IMR-90 (cell line): ENCODE results near the gene TMEM50A. TPM values are rescaled to one million over a fixed set of nuclear protein-coding genes. Genes with fewer than 3 reads are reported as not detected.
A peak's percentile ranks its signal among the peaks of the same experiment; 100 is the strongest.

ENCODE experiments used
- ATAC-seq: fragments of 200-7000 bp; cut with Tn5 transposase; 2 replicates; pipeline ENCODE4 v1.9.1; 2020; ENCODE audit warnings: low read depth, mild to moderate bottlenecking, moderate library complexity
- BruUV-seq: library from RNA; stranded (reverse); fragments of 400-500 nt; replicated peaks from 2 replicates; lab custom pipeline; 2021; lab: Mats Ljungman, UMichigan
- CTCF ChIA-PET: fragments of 300-600 bp; formaldehyde crosslinking; extraction: SDS; loops from one replicate; lab custom pipeline; 2021; ENCODE audit warnings: antibody characterized with exemption; lab: Yijun Ruan, JAX
- POLR2A ChIA-PET: fragments of 300-600 bp; sonication (Branson Sonifier 250); formaldehyde crosslinking; loops from one replicate; lab custom pipeline; 2022; ENCODE audit warnings: antibody characterized with exemption; ENCODE audit not compliant: unreplicated experiment; lab: Charles Lee
- DNase-seq: peaks from one replicate; pipeline ENCODE4 v3.0.0; 2013
- H2AFZ ChIP-seq: replicated peaks from 2 replicates; pipeline ENCODE3; 2013; ENCODE audit warnings: low read length, mild to moderate bottlenecking; ENCODE audit not compliant: poor library complexity
- H2AK5ac ChIP-seq: 2 replicates; pipeline ENCODE4 v1.6.1; 2013; ENCODE audit warnings: low read depth, low read length, inconsistent platforms
- H2AK9ac ChIP-seq: replicated peaks from 2 replicates; pipeline ENCODE3; 2013; ENCODE audit warnings: mild to moderate bottlenecking, low read depth, low read length, moderate library complexity; ENCODE audit not compliant: poor library complexity
- H2BK120ac ChIP-seq: 2 replicates; pipeline ENCODE4 v1.6.1; 2013; ENCODE audit warnings: low read depth, low read length, inconsistent platforms
- H2BK15ac ChIP-seq: 3 replicates; pipeline ENCODE4 v1.6.1; 2013; ENCODE audit warnings: low read depth, low read length, inconsistent platforms
- H2BK20ac ChIP-seq: 2 replicates; pipeline ENCODE4 v1.6.1; 2013; ENCODE audit warnings: low read depth, mild to moderate bottlenecking, inconsistent platforms, low read length, moderate library complexity
- H2BK5ac ChIP-seq: 2 replicates; pipeline ENCODE4 v1.6.1; 2013; ENCODE audit warnings: mild to moderate bottlenecking, low read depth, low read length, inconsistent platforms; ENCODE audit not compliant: poor library complexity, severe bottlenecking
- H3K14ac ChIP-seq: replicated peaks from 2 replicates; pipeline ENCODE4 v1.6.1; 2013; ENCODE audit warnings: low read depth, low read length, inconsistent platforms
- H3K18ac ChIP-seq: 2 replicates; pipeline ENCODE4 v1.6.1; 2013; ENCODE audit warnings: low read depth, low read length, control low read depth
- H3K23ac ChIP-seq: 2 replicates; pipeline ENCODE4 v1.6.1; 2013; ENCODE audit warnings: low read depth, low read length, inconsistent platforms
- H3K27ac ChIP-seq: 2 replicates; pipeline ENCODE4 v1.5.1; 2013; ENCODE audit warnings: mild to moderate bottlenecking, control low read depth, low read length; ENCODE audit not compliant: insufficient read depth
- H3K27me3 ChIP-seq: 2 replicates; pipeline ENCODE4 v1.6.1; 2013; ENCODE audit warnings: low read length; ENCODE audit not compliant: control insufficient read depth, insufficient read depth
- H3K36me3 ChIP-seq: 2 replicates; pipeline ENCODE4 v1.6.1; 2013; ENCODE audit warnings: low read length, mixed read lengths; ENCODE audit not compliant: control insufficient read depth, insufficient read depth
- H3K4ac ChIP-seq: 2 replicates; pipeline ENCODE4 v1.6.1; 2013; ENCODE audit warnings: low read depth, low read length, inconsistent platforms
- H3K4me1 ChIP-seq: 2 replicates; pipeline ENCODE4 v1.6.1; 2013; ENCODE audit warnings: low read length, mixed read lengths; ENCODE audit not compliant: control insufficient read depth, insufficient read depth
- H3K4me2 ChIP-seq: 2 replicates; pipeline ENCODE4 v1.6.1; 2013; ENCODE audit warnings: low read depth, mild to moderate bottlenecking, control low read depth, low read length, moderate library complexity
- H3K4me3 ChIP-seq: 2 replicates; pipeline ENCODE4 v1.5.1; 2013; ENCODE audit warnings: low read depth, mild to moderate bottlenecking, control low read depth, low read length, moderate library complexity; ENCODE audit not compliant: insufficient read depth
- H3K56ac ChIP-seq: 2 replicates; pipeline ENCODE4 v1.6.1; 2013; ENCODE audit warnings: low read length, inconsistent platforms; ENCODE audit not compliant: insufficient read depth; ENCODE audit errors: extremely low read depth
- H3K79me1 ChIP-seq, 2 experiments: 2 replicates each; pipeline ENCODE4 v1.6.1; 2013; ENCODE audit warnings: low read length in 2 of 2, inconsistent platforms in 1 of 2, low read depth in 1 of 2
- H3K9ac ChIP-seq: 2 replicates; pipeline ENCODE4 v1.6.1; 2013; ENCODE audit warnings: low read depth, low read length, control low read depth
- H3K9me1 ChIP-seq: 2 replicates; pipeline ENCODE4 v1.6.1; 2013; ENCODE audit warnings: low read length, inconsistent platforms; ENCODE audit not compliant: insufficient read depth
- H3K9me3 ChIP-seq: 2 replicates; pipeline ENCODE4 v1.6.1; 2013; ENCODE audit warnings: low read length; ENCODE audit not compliant: control insufficient read depth, insufficient read depth
- H4K20me1 ChIP-seq: 2 replicates; pipeline ENCODE4 v1.6.1; 2013; ENCODE audit warnings: low read length, inconsistent platforms; ENCODE audit not compliant: insufficient read depth
- H4K5ac ChIP-seq: 2 replicates; pipeline ENCODE4 v1.6.1; 2013; ENCODE audit warnings: mild to moderate bottlenecking, low read depth, low read length, control low read depth
- H4K8ac ChIP-seq, 2 experiments: 2 replicates each; pipeline ENCODE4 v1.6.1; 2013; ENCODE audit warnings: low read depth in 2 of 2, low read length in 2 of 2, control low read depth in 1 of 2, inconsistent platforms in 1 of 2
- H4K91ac ChIP-seq: 2 replicates; pipeline ENCODE4 v1.6.1; 2013; ENCODE audit warnings: low read depth, low read length, inconsistent platforms; ENCODE audit not compliant: insufficient read depth
- BHLHE40 ChIP-seq: fragments of 150-350 bp; IDR thresholded peaks from 2 replicates; pipeline ENCODE4 v1.6.1; 2016; ENCODE audit warnings: mild to moderate bottlenecking, low read depth, low read length
- CEBPB ChIP-seq: IDR thresholded peaks from 2 replicates; pipeline ENCODE4 v1.6.1; 2012; ENCODE audit warnings: low read depth, low read length, improper control_type of control experiment
- CHD1 ChIP-seq: IDR thresholded peaks from 2 replicates; pipeline ENCODE4 v1.6.1; 2012; ENCODE audit warnings: low read depth, low read length, improper control_type of control experiment
- CTCF ChIP-seq: conservative IDR thresholded peaks from 2 replicates; pipeline ENCODE4 v1.5.1; 2012; ENCODE audit warnings: mild to moderate bottlenecking, low read depth, low read length, improper control_type of control experiment
- ELK1 ChIP-seq: fragments of 150-350 bp; IDR thresholded peaks from 2 replicates; pipeline ENCODE4 v1.6.1; 2016; ENCODE audit warnings: low read depth, mild to moderate bottlenecking, low read length, moderate library complexity, borderline replicate concordance
- FOS ChIP-seq: fragments of 150-350 bp; IDR thresholded peaks from 2 replicates; pipeline ENCODE4 v1.6.1; 2016; ENCODE audit warnings: low read depth, low read length
- MAFK ChIP-seq: IDR thresholded peaks from 2 replicates; pipeline ENCODE4 v1.6.1; 2012; ENCODE audit warnings: low read depth, low read length, improper control_type of control experiment
- MAZ ChIP-seq: IDR thresholded peaks from 2 replicates; pipeline ENCODE4 v1.6.1; 2012; ENCODE audit warnings: low read depth, mild to moderate bottlenecking, low read length, improper control_type of control experiment, moderate library complexity, borderline replicate concordance
- MXI1 ChIP-seq: IDR thresholded peaks from 2 replicates; pipeline ENCODE4 v1.6.1; 2012; ENCODE audit warnings: low read depth, mild to moderate bottlenecking, low read length, moderate library complexity, borderline replicate concordance
- NFE2L2 ChIP-seq: fragments of 150-350 bp; IDR thresholded peaks from 2 replicates; pipeline ENCODE4 v1.6.1; 2016; ENCODE audit warnings: low read depth, mild to moderate bottlenecking, low read length
- POLR2A ChIP-seq: IDR thresholded peaks from 2 replicates; pipeline ENCODE4 v1.6.1; 2012; ENCODE audit warnings: mild to moderate bottlenecking, low read depth, low read length
- RCOR1 ChIP-seq: IDR thresholded peaks from 2 replicates; pipeline ENCODE4 v1.6.1; 2012; ENCODE audit warnings: mild to moderate bottlenecking, low read length, improper control_type of control experiment; ENCODE audit not compliant: insufficient replicate concordance
- RFX5 ChIP-seq: IDR thresholded peaks from 2 replicates; pipeline ENCODE4 v1.8.0; 2012; ENCODE audit warnings: low read depth, mild to moderate bottlenecking, low read length, moderate library complexity
- SMC3 ChIP-seq: fragments of 150-350 bp; IDR thresholded peaks from 2 replicates; pipeline ENCODE4 v1.6.1; 2016; ENCODE audit warnings: low read depth, mild to moderate bottlenecking, antibody characterized with exemption, low read length, moderate library complexity
- USF2 ChIP-seq: fragments of 150-350 bp; IDR thresholded peaks from 2 replicates; pipeline ENCODE4 v1.6.1; 2017; ENCODE audit warnings: mild to moderate bottlenecking, antibody characterized with exemption, low read length, low read depth
- WGBS, 2 experiments: methylation state at CpG; one replicate each; pipeline versions ENCODE4 v1.1.5 to v1.1.7; 2013; ENCODE audit warnings: missing lambda C conversion rate in 2 of 2; ENCODE audit not compliant: insufficient read length in 1 of 2; ENCODE audit errors: extremely low coverage in 2 of 2; 5-methylcytosine and 5-hydroxymethylcytosine counted together
- dilution Hi-C: fragments of 300-500 bp; cut with HindIII; formaldehyde crosslinking; loops from one replicate; pipeline ENCODE4 v1.14.3; 2018; ENCODE audit warnings: low sequenced_read_pairs; ENCODE audit not compliant: unreplicated experiment
- in situ Hi-C: fragments of 300-500 bp; cut with MboI; formaldehyde crosslinking; loops from 3 replicates; pipeline ENCODE4 v1.14.3; 2019; ENCODE audit warnings: low sequenced_read_pairs, inconsistent platforms, mixed read lengths
- intact Hi-C: fragments of 100-400 bp; cut with micrococcal nuclease; formaldehyde crosslinking; loops from 2 replicates; pipeline ENCODE4 v1.10.0; 2022
- polyA plus RNA-seq, 3 experiments: library from polyadenylated mRNA; depleted of rRNA; stranded (reverse); fragments of >200 nt; gene quantifications; 2 replicates each; pipeline ENCODE4 v1.2.3, GENCODE V29; 2012; ENCODE audit warnings: low replicate concordance in 1 of 3
- total RNA-seq: library from RNA; depleted of rRNA; stranded (reverse); fragments of >200 nt; gene quantifications from 2 replicates; pipeline ENCODE4 v1.2.3, GENCODE V29; 2012

TMEM50A gene
- total and polyA plus RNA-seq, 2 of the 4 experiments (the other 2 are of a cell fraction) = 48.4 to 63.9 TPM

GRCh38 chr1:25361901-25362300 is 23.8 kb downstream of the TMEM50A start:
- 0 out of 2 replicates have a peak overlapping the region, but pooled peaks have one; percentile 13 for H2AK5ac ChIP-seq
- peaks cover 7% of the 10 kb centered on the region for H3K4me1 ChIP-seq
- no peak for TF ChIP-seq FOS
- no peak for TF ChIP-seq RFX5
- TF ChIP-seq RCOR1 = no peak
- no peak for TF ChIP-seq POLR2A
- no peak for TF ChIP-seq NFE2L2
- TF ChIP-seq MAZ = no peak
- TF ChIP-seq CTCF = no peak
- TF ChIP-seq SMC3 = no peak
- no peak for TF ChIP-seq ELK1
- no peak for TF ChIP-seq CEBPB
- no peak for TF ChIP-seq BHLHE40
- no peak for TF ChIP-seq MAFK
- TF ChIP-seq CHD1 = no peak
- TF ChIP-seq USF2 = no peak
- TF ChIP-seq MXI1 = no peak
- H3K79me1 ChIP-seq = peaks cover 9 to 33% of the 10 kb centered on the region in 2 experiments; a peak in 2 of 4 replicates
- no peaks in the 10 kb centered on the region for H3K9me3 ChIP-seq
- peaks cover 17% of the 10 kb centered on the region for H3K36me3 ChIP-seq
- ChIA-PET CTCF (no interaction called here), POLR2A (no interaction called here)
- no peak overlapping the region for H3K18ac ChIP-seq
- dilution Hi-C loops = no loop called here
- H4K5ac ChIP-seq = no peak overlapping the region
- ATAC-seq (no peak), DNase-seq (no peak)
- H2BK5ac ChIP-seq = peak overlapping the region; percentile 75
- no peaks in the 10 kb centered on the region for H3K27me3 ChIP-seq
- H4K20me1 ChIP-seq = no peaks in the 10 kb centered on the region; the same call in 1 of the 2 replicates
- no peak overlapping the region for H3K27ac ChIP-seq
- no peak overlapping the region for H3K23ac ChIP-seq
- no CpG with 5 or more reads among the region's 2 CpGs for WGBS, 2 experiments
- no peak overlapping the region for H2AK9ac ChIP-seq
- H3K4me2 ChIP-seq = no peak overlapping the region
- H2BK15ac ChIP-seq = no peak overlapping the region
- no peak overlapping the region for H2BK120ac ChIP-seq
- H3K9ac ChIP-seq = no peak overlapping the region
- no TSS peak for BruUV-seq
- peak overlapping the region; percentile 44 for H3K4ac ChIP-seq
- H4K8ac ChIP-seq = peak overlapping the region in 1 of 2 experiments; percentile 52; a peak in 1 of 4 replicates
- no peak overlapping the region for H3K4me3 ChIP-seq
- intact Hi-C loops = no loop called here
- peak overlapping the region; percentile 74 for H3K14ac ChIP-seq
- peak overlapping the region; percentile 84; the same call in 1 of the 2 replicates for H2BK20ac ChIP-seq
- H3K9me1 ChIP-seq = peaks cover 15% of the 10 kb centered on the region
- in situ Hi-C loops = no loop called here
- no peak overlapping the region for H2AFZ ChIP-seq
- no peak overlapping the region for H3K56ac ChIP-seq
- H4K91ac ChIP-seq = no peak overlapping the region
